Measurements from ENCODE around the gene HOOK2. TPM values are rescaled to one million over a fixed set of nuclear protein-coding genes. Genes with fewer than 3 reads are reported as not detected.

The HOOK2 gene
- polyA plus RNA-seq, 2 donors, result 47.9 to 103 TPM

DNA sequence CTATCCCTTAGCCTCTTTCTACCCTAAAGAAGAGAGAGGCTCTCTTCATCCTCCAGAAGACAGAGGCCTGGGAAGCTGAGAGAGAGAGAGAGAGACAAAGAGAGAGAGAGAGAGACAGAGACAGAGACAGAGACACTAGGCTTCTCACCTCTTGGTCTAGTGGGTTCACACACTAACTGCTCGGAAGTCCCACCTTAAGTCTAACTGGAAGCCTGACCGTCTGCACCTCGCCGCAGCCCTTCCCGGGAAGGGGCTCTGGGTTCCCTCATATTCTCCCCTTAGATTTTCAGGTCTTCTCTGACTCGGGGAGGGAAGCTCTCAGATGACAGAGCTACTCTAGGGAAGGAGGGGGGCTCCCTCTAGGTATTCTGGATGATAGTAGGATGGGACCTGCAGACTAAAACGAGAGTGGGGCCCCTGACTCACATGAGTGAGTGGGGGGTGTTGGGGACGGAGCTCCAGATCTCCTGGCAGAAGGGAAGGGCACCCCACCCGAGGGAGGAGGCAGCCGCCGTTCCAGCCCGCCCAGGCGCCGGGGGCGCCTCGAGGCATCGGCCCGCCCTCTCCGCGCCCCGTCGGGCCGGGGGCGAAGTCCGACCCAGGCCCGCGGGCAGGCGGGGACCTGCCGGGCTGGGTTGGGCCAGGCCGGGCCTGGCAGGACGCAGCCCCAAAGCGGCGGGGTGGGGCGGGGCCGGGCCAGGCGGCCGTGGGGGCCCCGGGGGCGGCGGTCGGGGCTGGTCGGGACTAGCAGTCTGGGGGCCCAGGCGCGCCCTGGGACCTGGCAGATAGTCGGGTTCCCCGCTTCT lies 13.9 kb upstream of the HOOK2 start:
- Histone ChIP-seq H3K36me3 (ENCODE audit: control insufficient read depth in 2 of 2, insufficient read depth in 2 of 2, low read length in 1 of 2) (peaks cover 0 to 4% of the 10 kb centered on the region in 2 donors), H3K27ac (ENCODE audit: low read depth in 2 of 2, low read length in 1 of 2) (peak overlapping the region; percentile 100), H3K27me3 (ENCODE audit: control insufficient read depth in 1 of 2, insufficient read depth in 2 of 2, low read length in 2 of 2) (no peaks in the 10 kb centered on the region), H3K4me1 (ENCODE audit: control insufficient read depth in 2 of 2, insufficient read depth in 2 of 2, low read length in 1 of 2) (peaks cover 0 to 22% of the 10 kb centered on the region in 2 donors), H3K4me3 (ENCODE audit: low read depth in 1 of 2, low read length in 2 of 2) (peak overlapping the region; percentile 96 to 99), H3K9me3 (ENCODE audit: control insufficient read depth in 2 of 2, insufficient read depth in 1 of 2, low read depth in 1 of 2, low read length in 1 of 2) (no peaks in the 10 kb centered on the region)
- 1 to 2% methylated on average over 31 to 46 of the region's 46 CpGs for WGBS, 2 donors

DNA sequence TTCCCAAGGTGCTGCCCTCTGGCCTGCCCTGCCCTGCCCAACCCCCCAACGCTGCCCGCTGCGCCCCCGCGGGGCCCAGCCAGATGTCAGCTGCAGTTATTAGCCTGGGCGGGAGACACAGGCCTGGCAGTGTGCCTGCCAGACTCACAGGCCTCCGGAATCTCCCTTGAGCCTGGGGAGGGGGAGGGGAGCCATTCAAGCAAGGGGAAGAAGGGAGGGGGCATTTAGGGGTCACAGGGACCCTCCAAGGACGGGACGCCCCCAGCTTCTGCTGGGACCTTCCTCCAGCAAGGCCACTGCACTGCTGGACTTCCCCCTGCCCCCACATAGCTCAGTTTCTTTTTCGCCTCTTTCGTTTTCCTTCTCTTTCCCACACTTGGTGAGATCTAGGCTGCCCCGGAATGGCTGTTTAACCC lies 13.3 kb upstream of the HOOK2 start:
- 1 to 4% methylated on average over 11 to 12 of the region's 12 CpGs for WGBS, 2 donors

GRCh38 chr19:12788042-12788681 lies 12.8 kb upstream of the HOOK2 start:
- 24 to 28% methylated on average over 4 of the region's 4 CpGs for WGBS, 2 donors
- Histone ChIP-seq H3K36me3 (ENCODE audit: control insufficient read depth in 2 of 2, insufficient read depth in 2 of 2, low read length in 1 of 2) (peaks cover 0 to 4% of the 10 kb centered on the region in 2 donors), H3K27me3 (ENCODE audit: control insufficient read depth in 1 of 2, insufficient read depth in 2 of 2, low read length in 2 of 2) (no peaks in the 10 kb centered on the region), H3K9me3 (ENCODE audit: control insufficient read depth in 2 of 2, insufficient read depth in 1 of 2, low read depth in 1 of 2, low read length in 1 of 2) (no peaks in the 10 kb centered on the region), H3K4me3 (ENCODE audit: low read depth in 1 of 2, low read length in 2 of 2) (peak overlapping the region; percentile 9 to 21), H3K27ac (ENCODE audit: low read depth in 2 of 2, low read length in 1 of 2) (peak overlapping the region; percentile 100), H3K4me1 (ENCODE audit: control insufficient read depth in 2 of 2, insufficient read depth in 2 of 2, low read length in 1 of 2) (peaks cover 3 to 30% of the 10 kb centered on the region in 2 donors)

More for the DNA sequence above, 13.3 kb upstream of the HOOK2 start:
- H3K27ac ChIP-seq (ENCODE audit: low read depth in 2 of 2, low read length in 1 of 2), result peak overlapping the region; percentile 100
- H3K9me3 ChIP-seq (ENCODE audit: control insufficient read depth in 2 of 2, insufficient read depth in 1 of 2, low read depth in 1 of 2, low read length in 1 of 2), result no peaks in the 10 kb centered on the region
- peaks cover 0 to 4% of the 10 kb centered on the region in 2 donors for H3K36me3 ChIP-seq (ENCODE audit: control insufficient read depth in 2 of 2, insufficient read depth in 2 of 2, low read length in 1 of 2)
- H3K4me1 ChIP-seq (ENCODE audit: control insufficient read depth in 2 of 2, insufficient read depth in 2 of 2, low read length in 1 of 2), result peaks cover 0 to 25% of the 10 kb centered on the region in 2 donors
- H3K4me3 ChIP-seq (ENCODE audit: low read depth in 1 of 2, low read length in 2 of 2), result peak overlapping the region; percentile 40 to 96
- no peaks in the 10 kb centered on the region for H3K27me3 ChIP-seq (ENCODE audit: control insufficient read depth in 1 of 2, insufficient read depth in 2 of 2, low read length in 2 of 2)

DNA sequence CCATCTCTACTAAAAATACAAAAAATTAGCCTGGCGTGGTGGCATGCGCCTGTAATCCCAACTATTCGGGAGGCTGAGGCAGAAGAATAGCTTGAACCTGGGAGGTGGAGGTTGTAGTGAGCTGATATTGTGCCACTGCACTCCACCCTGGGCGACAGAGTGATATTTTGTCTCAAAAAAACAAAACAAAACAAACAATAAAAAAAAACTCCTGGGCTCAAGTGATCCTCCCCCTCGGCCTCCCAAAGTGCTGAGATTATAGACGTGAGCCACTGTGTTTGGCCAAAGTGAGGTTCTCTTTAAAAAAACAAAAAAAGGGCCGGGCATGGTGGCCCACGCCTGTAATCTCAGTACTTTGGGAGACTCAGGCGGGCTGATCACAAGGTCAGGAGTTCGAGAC lies 12.1 kb upstream of the HOOK2 start:
- Histone ChIP-seq H3K4me3 (ENCODE audit: low read depth in 1 of 2, low read length in 2 of 2) (no peak overlapping the region), H3K36me3 (ENCODE audit: control insufficient read depth in 2 of 2, insufficient read depth in 2 of 2, low read length in 1 of 2) (peaks cover 0 to 1% of the 10 kb centered on the region in 2 donors), H3K9me3 (ENCODE audit: control insufficient read depth in 2 of 2, insufficient read depth in 1 of 2, low read depth in 1 of 2, low read length in 1 of 2) (no peaks in the 10 kb centered on the region), H3K27me3 (ENCODE audit: control insufficient read depth in 1 of 2, insufficient read depth in 2 of 2, low read length in 2 of 2) (no peaks in the 10 kb centered on the region), H3K27ac (ENCODE audit: low read depth in 2 of 2, low read length in 1 of 2) (peak overlapping the region; percentile 92 to 99), H3K4me1 (ENCODE audit: control insufficient read depth in 2 of 2, insufficient read depth in 2 of 2, low read length in 1 of 2) (peaks cover 7 to 30% of the 10 kb centered on the region in 2 donors)
- 70 to 74% methylated on average over 10 of the region's 10 CpGs for WGBS, 2 donors

DNA sequence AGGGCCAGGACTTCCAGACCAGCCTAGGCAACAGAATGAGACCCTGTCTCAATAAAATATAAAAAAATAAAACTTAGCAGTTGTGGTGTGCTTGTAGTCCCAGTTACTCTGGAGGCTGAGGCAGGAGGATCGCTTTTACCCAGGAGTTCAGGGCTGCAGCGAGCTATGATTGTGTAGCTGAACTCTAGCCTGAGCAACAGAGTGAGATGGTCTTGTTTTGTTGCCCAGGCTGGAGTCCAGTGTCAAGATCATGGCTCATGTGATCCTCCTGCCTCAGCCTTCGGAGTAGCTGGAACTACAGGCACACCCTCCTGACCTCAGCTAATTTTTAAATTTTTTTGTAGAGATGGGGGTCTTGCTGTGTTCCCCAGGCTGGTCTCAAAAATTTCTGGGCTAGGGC lies 11.6 kb upstream of the HOOK2 start:
- 77 to 78% methylated on average over 3 of the region's 3 CpGs for WGBS, 2 donors
- no peaks in the 10 kb centered on the region for H3K9me3 ChIP-seq (ENCODE audit: control insufficient read depth in 2 of 2, insufficient read depth in 1 of 2, low read depth in 1 of 2, low read length in 1 of 2)
- peak overlapping the region; percentile 92 to 99 for H3K27ac ChIP-seq (ENCODE audit: low read depth in 2 of 2, low read length in 1 of 2)
- H3K27me3 ChIP-seq (ENCODE audit: control insufficient read depth in 1 of 2, insufficient read depth in 2 of 2, low read length in 2 of 2), result no peaks in the 10 kb centered on the region
- H3K36me3 ChIP-seq (ENCODE audit: control insufficient read depth in 2 of 2, insufficient read depth in 2 of 2, low read length in 1 of 2), result no peaks in the 10 kb centered on the region
- no peak overlapping the region for H3K4me3 ChIP-seq (ENCODE audit: low read depth in 1 of 2, low read length in 2 of 2)
- H3K4me1 ChIP-seq (ENCODE audit: control insufficient read depth in 2 of 2, insufficient read depth in 2 of 2, low read length in 1 of 2), result peaks cover 7 to 30% of the 10 kb centered on the region in 2 donors

- Histone ChIP-seq H3K4me3 (ENCODE audit: low read depth in 1 of 2, low read length in 2 of 2) (peak overlapping the region in 1 of 2 donors; percentile 19), H3K4me1 (ENCODE audit: control insufficient read depth in 2 of 2, insufficient read depth in 2 of 2, low read length in 1 of 2) (peaks cover 7 to 30% of the 10 kb centered on the region in 2 donors), H3K36me3 (ENCODE audit: control insufficient read depth in 2 of 2, insufficient read depth in 2 of 2, low read length in 1 of 2) (no peaks in the 10 kb centered on the region), H3K9me3 (ENCODE audit: control insufficient read depth in 2 of 2, insufficient read depth in 1 of 2, low read depth in 1 of 2, low read length in 1 of 2) (no peaks in the 10 kb centered on the region), H3K27ac (ENCODE audit: low read depth in 2 of 2, low read length in 1 of 2) (peak overlapping the region; percentile 92 to 99), H3K27me3 (ENCODE audit: control insufficient read depth in 1 of 2, insufficient read depth in 2 of 2, low read length in 2 of 2) (no peaks in the 10 kb centered on the region)
- 29 to 30% methylated on average over 18 of the region's 18 CpGs for WGBS, 2 donors
These were observed 11.0 kb upstream of the HOOK2 start for GRCh38 chr19:12786141-12786870.

GRCh38 chr19:12785431-12786031 lies 10.2 kb upstream of the HOOK2 start:
- H3K27ac ChIP-seq (ENCODE audit: low read depth in 2 of 2, low read length in 1 of 2), result peak overlapping the region; percentile 92 to 99
- WGBS, 2 donors, result 51 to 61% methylated on average over 4 of the region's 4 CpGs
- peaks cover 7 to 30% of the 10 kb centered on the region in 2 donors for H3K4me1 ChIP-seq (ENCODE audit: control insufficient read depth in 2 of 2, insufficient read depth in 2 of 2, low read length in 1 of 2)
- H3K9me3 ChIP-seq (ENCODE audit: control insufficient read depth in 2 of 2, insufficient read depth in 1 of 2, low read depth in 1 of 2, low read length in 1 of 2), result no peaks in the 10 kb centered on the region
- H3K4me3 ChIP-seq (ENCODE audit: low read depth in 1 of 2, low read length in 2 of 2), result peak overlapping the region; percentile 4 to 28
- H3K27me3 ChIP-seq (ENCODE audit: control insufficient read depth in 1 of 2, insufficient read depth in 2 of 2, low read length in 2 of 2), result no peaks in the 10 kb centered on the region
- H3K36me3 ChIP-seq (ENCODE audit: control insufficient read depth in 2 of 2, insufficient read depth in 2 of 2, low read length in 1 of 2), result no peaks in the 10 kb centered on the region

- Histone ChIP-seq H3K36me3 (ENCODE audit: control insufficient read depth in 2 of 2, insufficient read depth in 2 of 2, low read length in 1 of 2) (no peaks in the 10 kb centered on the region), H3K4me1 (ENCODE audit: control insufficient read depth in 2 of 2, insufficient read depth in 2 of 2, low read length in 1 of 2) (peaks cover 7 to 30% of the 10 kb centered on the region in 2 donors), H3K4me3 (ENCODE audit: low read depth in 1 of 2, low read length in 2 of 2) (peak overlapping the region; percentile 4 to 11), H3K27me3 (ENCODE audit: control insufficient read depth in 1 of 2, insufficient read depth in 2 of 2, low read length in 2 of 2) (no peaks in the 10 kb centered on the region), H3K27ac (ENCODE audit: low read depth in 2 of 2, low read length in 1 of 2) (peak overlapping the region; percentile 92 to 99), H3K9me3 (ENCODE audit: control insufficient read depth in 2 of 2, insufficient read depth in 1 of 2, low read depth in 1 of 2, low read length in 1 of 2) (no peaks in the 10 kb centered on the region)
- 37 to 39% methylated on average over 5 of the region's 5 CpGs for WGBS, 2 donors
These were observed 9.6 kb upstream of the HOOK2 start for GRCh38 chr19:12784871-12785430.

- Histone ChIP-seq H3K27ac (ENCODE audit: low read depth in 2 of 2, low read length in 1 of 2) (peak overlapping the region; percentile 92 to 99), H3K4me3 (ENCODE audit: low read depth in 1 of 2, low read length in 2 of 2) (peak overlapping the region; percentile 13 to 26), H3K9me3 (ENCODE audit: control insufficient read depth in 2 of 2, insufficient read depth in 1 of 2, low read depth in 1 of 2, low read length in 1 of 2) (no peaks in the 10 kb centered on the region), H3K4me1 (ENCODE audit: control insufficient read depth in 2 of 2, insufficient read depth in 2 of 2, low read length in 1 of 2) (peaks cover 7 to 31% of the 10 kb centered on the region in 2 donors), H3K36me3 (ENCODE audit: control insufficient read depth in 2 of 2, insufficient read depth in 2 of 2, low read length in 1 of 2) (no peaks in the 10 kb centered on the region), H3K27me3 (ENCODE audit: control insufficient read depth in 1 of 2, insufficient read depth in 2 of 2, low read length in 2 of 2) (no peaks in the 10 kb centered on the region)
- 39 to 48% methylated on average over 10 of the region's 10 CpGs for WGBS, 2 donors
These were observed 9.1 kb upstream of the HOOK2 start for GRCh38 chr19:12784394-12784870.
